Inflammatory macrophage (primary cell): ENCODE results near the gene RNF144A.

Experiments used
- DNase-seq, 2 donors: peaks; one replicate each; pipeline ENCODE4 v3.0.0-alpha.2; 2020 to 2022

Gene RNF144A

GRCh38 chr2:7048762-7049294 is 131.6 kb downstream of the RNF144A start:
- DNase-seq, result no peak

GRCh38 chr2:7052404-7052803 is 135.2 kb downstream of the RNF144A start:
- DNase-seq, result no peak

GRCh38 chr2:7053650-7054265 is 136.5 kb downstream of the RNF144A start:
- no peak for DNase-seq

GRCh38 chr2:7057865-7058400 is 140.7 kb downstream of the RNF144A start:
- DNase-seq, result peak; percentile 59 to 68

GRCh38 chr2:7060156-7060555 is 142.9 kb downstream of the RNF144A start:
- DNase-seq, result no peak

GRCh38 chr2:7060631-7061449 is 143.6 kb downstream of the RNF144A start:
- DNase-seq, result no peak

- no peak for DNase-seq
These were observed 144.2 kb downstream of the RNF144A start for GRCh38 chr2:7061450-7061789.

GRCh38 chr2:7061921-7062320 is 144.7 kb downstream of the RNF144A start:
- DNase-seq, result no peak

- DNase-seq, result no peak
These were observed 146.6 kb downstream of the RNF144A start for GRCh38 chr2:7063789-7064188.

GRCh38 chr2:7068457-7068856 is 151.2 kb downstream of the RNF144A start:
- no peak for DNase-seq

- DNase-seq, result no peak
These were observed 153.3 kb downstream of the RNF144A start for GRCh38 chr2:7070483-7070882.

- peak; percentile 30 to 83 for DNase-seq
These were observed 153.9 kb downstream of the RNF144A start for GRCh38 chr2:7071154-7071553.

GRCh38 chr2:7071916-7072556 is 154.8 kb downstream of the RNF144A start:
- DNase-seq, result peak; percentile 94

GRCh38 chr2:7073901-7074300 is 156.7 kb downstream of the RNF144A start:
- no peak for DNase-seq

- no peak for DNase-seq
These were observed 158.6 kb downstream of the RNF144A start for GRCh38 chr2:7075834-7076233.

GRCh38 chr2:7077660-7078267 is 160.6 kb downstream of the RNF144A start:
- DNase-seq, result no peak

- peak; percentile 57 to 68 for DNase-seq
These were observed 166.6 kb downstream of the RNF144A start for GRCh38 chr2:7083580-7084509.

GRCh38 chr2:7084601-7085000 is 167.4 kb downstream of the RNF144A start:
- no peak for DNase-seq

GRCh38 chr2:7089284-7089683 is 172.1 kb downstream of the RNF144A start:
- DNase-seq, result no peak

- DNase-seq, result no peak
These were observed 172.8 kb downstream of the RNF144A start for GRCh38 chr2:7089898-7090510.

GRCh38 chr2:7093376-7093775 is 176.2 kb downstream of the RNF144A start:
- DNase-seq, result no peak
